ENCODE measurements around the gene SDR42E1. TPM values are rescaled to one million over a fixed set of nuclear protein-coding genes. Genes with fewer than 3 reads are reported as not detected.

The SDR42E1 gene
- total RNA-seq, 4 donors from 2014 or later, result 0.16 to 2.3 (median 0.20) TPM

DNA sequence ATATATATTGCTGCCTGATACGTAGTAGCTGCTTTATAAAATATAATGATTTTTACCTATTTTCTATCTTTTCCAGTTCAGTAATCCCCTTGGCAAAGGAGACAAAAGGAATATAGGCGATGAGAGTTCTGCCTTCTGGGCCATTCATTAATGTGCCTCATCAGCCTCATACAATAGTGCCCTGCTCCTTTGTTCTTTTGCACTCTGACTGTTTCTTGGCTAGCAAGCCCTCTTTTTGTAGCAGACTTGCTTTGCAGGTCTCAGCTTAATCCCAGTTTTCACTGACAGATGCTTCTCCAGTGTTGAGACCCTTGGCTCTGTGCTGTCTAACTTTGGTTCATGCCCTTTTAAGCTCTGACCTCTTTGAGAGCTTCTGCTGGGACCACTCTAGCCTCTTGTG is 34.2 kb upstream of the SDR42E1 start:
- TF ChIP-seq, protein P1, sequence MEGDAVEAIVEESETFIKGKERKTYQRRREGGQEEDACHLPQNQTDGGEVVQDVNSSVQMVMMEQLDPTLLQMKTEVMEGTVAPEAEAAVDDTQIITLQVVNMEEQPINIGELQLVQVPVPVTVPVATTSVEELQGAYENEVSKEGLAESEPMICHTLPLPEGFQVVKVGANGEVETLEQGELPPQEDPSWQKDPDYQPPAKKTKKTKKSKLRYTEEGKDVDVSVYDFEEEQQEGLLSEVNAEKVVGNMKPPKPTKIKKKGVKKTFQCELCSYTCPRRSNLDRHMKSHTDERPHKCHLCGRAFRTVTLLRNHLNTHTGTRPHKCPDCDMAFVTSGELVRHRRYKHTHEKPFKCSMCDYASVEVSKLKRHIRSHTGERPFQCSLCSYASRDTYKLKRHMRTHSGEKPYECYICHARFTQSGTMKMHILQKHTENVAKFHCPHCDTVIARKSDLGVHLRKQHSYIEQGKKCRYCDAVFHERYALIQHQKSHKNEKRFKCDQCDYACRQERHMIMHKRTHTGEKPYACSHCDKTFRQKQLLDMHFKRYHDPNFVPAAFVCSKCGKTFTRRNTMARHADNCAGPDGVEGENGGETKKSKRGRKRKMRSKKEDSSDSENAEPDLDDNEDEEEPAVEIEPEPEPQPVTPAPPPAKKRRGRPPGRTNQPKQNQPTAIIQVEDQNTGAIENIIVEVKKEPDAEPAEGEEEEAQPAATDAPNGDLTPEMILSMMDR (IDR thresholded peaks at IDR 0.05; ENCODE audit: low read depth), result no peak

DNA sequence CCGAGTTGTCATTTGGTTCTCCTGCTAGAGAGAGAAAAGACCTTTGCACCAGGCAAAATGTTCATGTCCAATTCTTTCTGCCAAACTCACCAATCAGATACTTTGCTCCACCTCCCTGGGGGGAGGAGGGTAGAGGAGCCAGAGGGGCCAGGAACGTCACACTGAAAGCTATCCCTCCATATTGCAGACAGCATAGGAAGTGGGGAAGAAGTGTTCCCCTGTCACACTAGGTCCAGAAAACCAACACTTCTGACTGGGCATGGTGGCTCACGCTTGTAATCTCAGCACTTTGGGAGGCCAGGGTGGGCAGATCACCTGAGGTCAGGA is 33.3 kb upstream of the SDR42E1 start:
- TF ChIP-seq, protein P1 (IDR thresholded peaks at IDR 0.05; ENCODE audit: low read depth), result no peak

DNA sequence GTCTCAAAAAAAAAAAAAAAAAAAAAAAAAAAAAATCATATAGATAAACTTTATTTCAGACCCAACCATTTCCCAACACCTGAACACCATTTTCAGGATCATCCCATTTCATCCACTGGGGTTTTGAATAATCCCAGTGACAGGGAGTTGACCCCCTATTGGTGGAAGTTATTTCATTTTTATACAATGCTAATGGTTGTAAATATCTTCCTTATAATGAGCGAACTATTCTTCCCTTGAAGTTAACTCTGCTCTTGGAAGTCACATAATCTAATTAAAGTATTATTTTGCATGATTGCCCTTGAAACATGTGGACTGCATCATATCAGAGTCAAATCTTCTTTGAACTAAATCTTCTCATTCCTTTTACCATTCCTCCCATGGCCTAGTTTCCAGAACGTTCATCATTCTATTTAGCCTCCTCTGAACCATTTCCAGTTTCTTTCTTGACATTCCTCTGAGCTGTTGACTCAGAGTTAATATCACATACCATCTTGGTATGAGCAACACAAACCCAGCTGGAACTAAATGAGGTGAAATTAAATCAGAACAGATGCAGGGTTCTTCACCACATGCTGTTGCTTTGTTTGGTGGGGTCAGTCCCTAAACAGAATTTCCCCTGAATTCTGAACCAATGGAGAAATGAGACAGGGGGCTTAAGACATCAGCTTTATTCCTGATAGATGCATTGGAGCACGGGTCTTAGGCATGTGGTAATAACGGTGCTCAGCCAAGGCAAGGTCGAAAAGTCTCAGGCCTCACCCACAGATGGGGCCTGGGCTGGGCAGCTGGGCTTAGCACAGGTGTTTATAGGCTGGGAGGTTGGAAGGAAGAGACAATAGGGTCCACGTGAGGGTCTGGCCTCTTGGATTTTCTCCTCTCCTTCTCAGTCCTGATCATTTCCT is 32.7 kb upstream of the SDR42E1 start:
- TF ChIP-seq, protein P1 (IDR thresholded peaks at IDR 0.05; ENCODE audit: low read depth), result no peak

DNA sequence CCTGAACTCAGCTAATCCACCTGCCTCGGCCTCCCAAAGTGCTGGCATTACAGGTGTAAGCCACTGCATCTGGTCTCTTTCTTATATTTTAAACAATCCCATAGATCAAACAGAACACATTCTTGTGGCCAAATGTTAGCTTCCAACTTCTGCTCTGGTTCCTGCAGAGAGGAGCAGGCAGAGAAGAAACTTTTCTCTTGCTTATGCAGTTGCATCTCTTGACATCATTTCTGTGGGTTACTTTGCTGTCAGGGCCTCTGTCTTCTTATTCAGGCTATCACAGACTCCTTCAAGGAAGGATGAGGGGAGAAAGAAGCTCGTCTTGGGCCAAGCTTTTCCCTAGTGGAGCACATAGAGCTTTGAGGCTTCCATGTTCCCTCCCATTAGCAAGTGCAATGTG is 31.6 kb upstream of the SDR42E1 start:
- TF ChIP-seq, protein P1 (IDR thresholded peaks at IDR 0.05; ENCODE audit: low read depth), result no peak

DNA sequence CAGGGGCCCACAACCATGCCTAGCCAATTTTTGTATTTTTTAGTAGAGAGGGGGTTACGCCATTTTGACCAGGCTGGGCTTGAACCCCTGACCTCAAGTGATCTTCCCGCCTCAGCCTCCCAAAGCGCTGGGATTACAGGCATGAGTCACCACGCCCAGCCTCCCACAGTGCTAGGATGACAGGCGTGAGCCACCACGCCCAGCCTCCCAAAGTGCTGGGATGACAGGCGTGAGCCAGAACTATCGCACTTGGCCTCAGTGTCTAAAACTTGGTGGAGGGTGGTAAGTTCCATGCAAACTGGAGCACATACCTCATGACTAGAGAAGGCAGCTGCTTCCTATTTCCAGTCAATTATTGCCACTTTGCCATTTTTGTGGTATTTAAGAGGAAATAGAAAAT is 30.9 kb upstream of the SDR42E1 start:
- TF ChIP-seq, protein P1 (IDR thresholded peaks at IDR 0.05; ENCODE audit: low read depth), result no peak

DNA sequence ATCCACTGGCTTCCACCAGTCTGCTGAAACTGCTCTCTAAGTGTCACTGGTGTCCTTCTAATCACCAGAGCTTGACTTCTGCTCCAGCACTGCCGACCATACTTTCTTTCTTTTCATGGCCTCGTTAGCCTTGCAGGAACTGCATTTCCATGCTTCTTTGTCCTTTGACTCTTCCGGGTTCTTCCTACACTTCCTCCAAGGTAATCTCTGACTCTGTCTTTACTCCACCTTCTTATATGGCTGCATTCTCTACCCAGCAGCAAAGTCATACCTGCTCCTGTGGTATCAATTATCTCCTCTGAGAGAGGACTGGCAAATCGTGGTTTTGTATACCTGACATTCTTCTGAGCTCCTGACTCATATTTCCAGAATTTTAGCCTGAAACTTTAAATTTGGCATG is 30.3 kb upstream of the SDR42E1 start:
- TF ChIP-seq, protein P1 (IDR thresholded peaks at IDR 0.05; ENCODE audit: low read depth), result no peak

DNA sequence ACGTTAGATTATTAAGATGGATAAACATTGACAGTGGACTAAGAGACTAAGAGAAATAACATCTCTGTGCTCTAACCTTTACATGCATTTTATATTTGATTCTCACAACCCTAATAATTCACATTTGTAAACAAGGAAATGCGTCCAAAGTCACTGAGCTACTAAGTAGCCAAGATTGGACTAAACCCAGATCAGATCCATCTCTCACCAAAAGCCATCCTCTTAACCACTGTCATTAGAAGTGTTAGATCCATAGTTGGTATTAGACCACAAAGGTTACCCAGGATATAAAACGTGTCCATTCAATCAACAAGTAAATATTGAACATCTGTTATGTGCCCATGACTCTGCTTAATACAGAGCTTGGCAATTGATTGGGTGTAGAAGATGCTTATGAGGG is 29.0 kb upstream of the SDR42E1 start:
- TF ChIP-seq, protein P1 (IDR thresholded peaks at IDR 0.05; ENCODE audit: low read depth), result no peak
